GM18507 (cell line): ENCODE results near the gene ZNF44.
"Not testable (repeated sequence)": the region's sequence is repeated elsewhere in the genome, so short reads cannot be mapped to it uniquely, and the experiment has no call there.

ENCODE experiments used
- DNase-seq: peaks from one replicate; pipeline ENCODE4 v3.0.0; 2011; ENCODE audit warnings: low read depth; ENCODE audit not compliant: insufficient read length; ENCODE audit errors: extremely low spot score
- FAIRE-seq: peaks from 2 replicates; lab custom pipeline; 2011; peaks lifted over from hg19 to GRCh38; lab: Jason Lieb, UNC

The ZNF44 gene

GRCh38 chr19:12294249-12295158 lies at the start of gene ZNF44:
ZNF44 (minus strand) TSS chr19:12294883; CDS start chr19:12294694, 189 bp downstream.
- DNase-seq, result peak; percentile 88

DNA sequence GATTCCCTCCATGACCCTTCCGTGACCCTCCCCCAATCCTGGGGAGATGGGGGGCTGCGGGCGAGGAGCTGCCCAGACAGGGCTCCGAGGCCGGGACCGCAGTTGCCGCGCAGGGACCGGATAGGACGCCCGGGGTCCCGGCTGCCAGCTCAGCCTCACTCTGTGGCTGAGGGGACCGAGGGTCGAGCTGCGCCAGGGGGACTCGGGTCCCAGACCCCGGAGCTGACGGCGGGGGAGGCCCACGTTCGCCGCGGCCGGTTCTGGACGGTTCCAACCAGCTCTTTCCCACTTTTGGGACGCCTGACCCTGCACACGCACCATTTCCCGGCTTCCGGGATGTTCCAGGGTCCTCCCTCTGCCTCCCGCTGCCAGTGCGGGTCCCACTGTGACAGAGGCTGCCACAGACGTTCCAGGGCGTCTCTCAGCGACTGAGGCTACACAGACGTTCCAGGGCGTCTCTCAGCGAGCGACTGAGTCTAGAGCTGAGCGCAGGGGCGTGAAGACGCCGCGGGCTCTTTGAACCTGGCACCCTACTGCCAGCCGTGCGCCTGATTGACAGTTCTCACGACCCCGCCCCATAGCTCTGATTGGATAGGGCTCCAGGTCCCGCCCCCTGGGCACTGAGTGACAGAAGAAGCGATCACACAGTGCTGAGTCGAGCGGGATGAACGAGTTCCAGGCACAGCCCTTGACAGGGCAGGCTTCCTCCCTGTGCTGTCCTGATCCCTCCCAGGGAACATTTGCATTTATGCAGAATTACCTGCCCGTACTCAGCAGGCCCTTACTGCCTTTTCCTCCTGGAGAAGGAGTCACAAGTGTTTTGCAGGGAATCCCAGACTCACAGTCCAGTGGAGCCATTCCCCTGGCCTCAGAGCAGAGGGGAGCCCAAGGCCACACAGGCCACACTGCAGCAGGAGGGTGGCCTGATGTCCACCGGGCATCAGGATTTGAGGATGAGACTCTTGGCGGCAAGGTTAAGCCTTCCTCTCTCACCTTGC lies 38.8 kb upstream of the ZNF44 start, which contains the start of gene ZNF563:
Gene ZNF563, minus strand, starts transcription at position 472 of the 998 bp plus-strand sequence. Its CDS starts 151 bp downstream, at position 321.
- DNase-seq (peak; percentile 86), FAIRE-seq (peak; percentile 97)

More at GRCh38 chr19:12294249-12295158, at the start of gene ZNF44:
- FAIRE-seq, result peak; percentile 97

GRCh38 chr19:12331211-12331941 lies 36.7 kb upstream of the ZNF44 start:
- DNase-seq (peak; percentile 40), FAIRE-seq (peak; percentile 97)

DNA sequence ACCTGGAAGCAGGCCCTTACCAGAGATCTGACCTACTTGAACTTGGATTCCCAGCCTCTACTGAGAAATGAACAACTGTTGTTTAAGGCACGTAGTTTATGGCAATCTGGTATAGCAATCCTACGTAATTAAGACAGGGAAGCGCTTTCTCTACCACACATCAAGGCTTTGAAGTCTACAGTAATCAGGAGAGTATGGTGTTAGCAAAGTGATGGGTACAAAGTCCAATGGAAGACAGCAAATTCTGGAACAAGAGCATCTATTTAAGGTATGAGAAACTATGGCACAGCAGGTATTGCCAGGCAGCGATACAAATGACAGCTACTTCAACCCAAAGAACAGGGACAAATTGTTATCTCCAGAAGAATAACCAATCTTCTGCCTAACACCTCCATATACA lies 35.7 kb upstream of the ZNF44 start:
- FAIRE-seq (no peak), DNase-seq (no peak)

GRCh38 chr19:12325690-12326089 lies 31.0 kb upstream of the ZNF44 start:
- DNase-seq, result no peak
- no peak for FAIRE-seq

- DNase-seq (no peak), FAIRE-seq (no peak)
Measured at GRCh38 chr19:12318782-12319413, 24.2 kb upstream of the ZNF44 start.

- FAIRE-seq (no peak), DNase-seq (no peak)
Measured at GRCh38 chr19:12314553-12314952, 19.9 kb upstream of the ZNF44 start.

GRCh38 chr19:12308891-12309290 lies 14.2 kb upstream of the ZNF44 start:
- FAIRE-seq, DNase-seq: not testable (repeated sequence)

- no peak for FAIRE-seq
- no peak for DNase-seq
Measured at GRCh38 chr19:12295191-12295590, 508 bp upstream of the ZNF44 start.

GRCh38 chr19:12293777-12294248 lies 870 bp downstream of the ZNF44 start:
- peak; percentile 67 for DNase-seq
- peak; percentile 91 for FAIRE-seq

- FAIRE-seq (no peak), DNase-seq (no peak)
Measured at GRCh38 chr19:12289790-12290065, 5.0 kb downstream of the ZNF44 start.

DNA sequence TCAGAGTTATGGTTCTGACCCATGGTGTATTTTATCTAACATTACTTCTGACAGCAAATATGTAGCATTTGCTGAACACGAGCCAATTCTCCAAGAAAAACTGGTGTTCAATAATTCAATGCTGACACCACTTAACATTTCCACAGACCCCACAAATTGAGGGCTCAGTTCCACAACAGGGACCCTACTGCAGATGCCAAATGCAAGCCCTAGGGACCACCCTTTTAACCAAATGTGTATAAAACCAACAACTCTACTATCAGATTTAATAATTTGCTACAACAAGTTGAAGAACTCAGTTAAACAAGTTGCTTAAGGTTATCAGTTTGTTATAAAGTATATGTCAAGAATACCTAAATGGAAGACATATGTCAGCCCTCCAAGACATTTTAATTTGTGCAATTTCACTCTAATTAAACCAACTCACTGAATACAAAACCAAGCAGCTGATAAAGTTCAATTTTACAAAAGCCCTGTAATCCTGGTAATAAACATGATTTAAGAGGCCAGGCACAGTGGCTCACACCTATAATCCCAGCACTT lies 6.7 kb downstream of the ZNF44 start:
- FAIRE-seq (no peak), DNase-seq (no peak)

DNA sequence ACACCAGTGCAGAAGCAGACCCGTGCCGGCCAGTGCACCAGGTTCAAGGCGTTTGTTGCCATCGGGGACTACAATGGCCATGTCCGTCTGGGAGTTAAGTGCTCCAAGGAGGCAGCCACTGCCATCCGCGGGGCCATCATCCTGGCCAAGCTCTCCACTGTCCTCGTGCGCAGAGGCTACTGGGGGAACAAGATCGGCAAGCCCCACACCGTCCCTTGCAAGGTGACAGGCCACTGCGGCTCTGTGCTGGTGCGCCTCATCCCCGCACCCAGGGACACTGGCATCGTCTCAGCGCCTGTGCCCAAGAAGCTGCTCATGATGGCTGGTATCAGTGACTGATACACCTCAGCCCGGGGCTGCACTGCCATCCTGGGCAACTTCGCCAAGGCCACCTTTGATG lies 10.1 kb downstream of the ZNF44 start:
- no peak for DNase-seq
- FAIRE-seq, result no peak

GRCh38 chr19:12284226-12284625 lies 10.5 kb downstream of the ZNF44 start:
- FAIRE-seq, result no peak
- no peak for DNase-seq

- FAIRE-seq (no peak), DNase-seq (no peak)
Measured at GRCh38 chr19:12278713-12279112, 16.0 kb downstream of the ZNF44 start.

DNA sequence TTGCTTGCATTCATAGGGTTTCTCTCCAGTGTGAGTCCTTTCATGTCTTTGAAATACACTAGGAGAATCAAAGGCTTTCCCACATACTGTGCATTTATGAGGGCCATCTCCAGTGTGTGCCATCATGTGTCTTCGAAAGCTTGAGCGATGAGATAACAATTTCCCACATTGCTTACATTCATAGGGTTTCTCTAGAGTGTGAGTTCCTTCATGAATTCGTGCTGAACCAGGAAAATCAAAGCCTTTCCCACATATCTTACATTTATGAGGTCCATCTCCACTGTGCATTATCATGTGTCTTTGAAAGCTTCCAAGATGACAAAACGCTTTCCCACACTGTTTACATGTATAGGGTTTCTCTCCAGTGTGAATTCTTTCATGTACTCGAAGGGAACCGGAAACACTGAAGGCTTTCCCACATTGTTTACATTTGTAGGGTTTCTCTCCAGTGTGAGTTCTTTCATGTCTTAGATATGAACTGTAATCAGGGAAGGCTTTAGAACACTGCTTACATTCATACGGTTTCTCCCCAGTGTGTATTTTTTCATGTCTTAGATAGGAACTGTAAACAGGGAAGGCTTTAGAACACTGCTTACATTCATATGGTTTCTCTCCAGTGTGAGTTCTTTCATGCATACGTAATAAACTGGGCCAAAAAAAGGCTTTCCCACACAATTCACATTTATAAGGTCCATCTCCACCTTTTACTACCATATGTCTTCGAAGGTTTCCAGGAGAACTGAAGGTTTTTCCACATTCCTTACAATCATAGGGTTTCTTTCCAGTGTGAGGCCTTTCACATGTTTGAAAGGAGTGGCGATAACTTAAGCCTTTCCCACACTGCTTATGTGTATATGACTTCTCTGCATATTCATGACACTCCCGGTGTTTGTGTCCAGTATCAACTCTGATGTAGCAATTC lies 21.4 kb downstream of the ZNF44 start:
- DNase-seq (no peak), FAIRE-seq (no peak)

DNA sequence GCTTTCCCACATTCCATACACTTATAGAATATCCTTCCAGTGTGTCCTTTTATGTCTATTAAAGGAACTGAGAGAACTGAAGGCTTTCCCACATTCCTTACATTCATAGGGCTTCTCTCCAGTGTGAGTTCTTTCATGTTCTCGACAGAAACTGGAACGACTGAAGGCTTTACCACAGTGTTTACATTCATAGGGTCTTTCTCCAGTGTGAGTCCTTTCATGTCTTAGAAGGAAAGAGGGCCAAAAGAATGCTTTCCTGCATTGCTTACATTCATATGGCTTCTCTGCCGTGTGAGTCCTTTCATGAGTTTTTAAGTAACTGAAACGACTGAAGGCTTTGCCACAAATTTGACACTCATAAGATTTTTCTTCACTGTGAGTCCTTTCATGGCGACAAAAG lies 22.3 kb downstream of the ZNF44 start:
- FAIRE-seq, result no peak
- DNase-seq, result no peak

GRCh38 chr19:12270854-12271253 lies 23.8 kb downstream of the ZNF44 start:
- FAIRE-seq (no peak), DNase-seq (no peak)
